ENCODE data around the gene NID1. TPM values are rescaled to one million over a fixed set of nuclear protein-coding genes. Genes with fewer than 3 reads are reported as not detected.

The NID1 gene
- total RNA-seq, 1 experiment from 2014 or later: 19.2 TPM

DNA sequence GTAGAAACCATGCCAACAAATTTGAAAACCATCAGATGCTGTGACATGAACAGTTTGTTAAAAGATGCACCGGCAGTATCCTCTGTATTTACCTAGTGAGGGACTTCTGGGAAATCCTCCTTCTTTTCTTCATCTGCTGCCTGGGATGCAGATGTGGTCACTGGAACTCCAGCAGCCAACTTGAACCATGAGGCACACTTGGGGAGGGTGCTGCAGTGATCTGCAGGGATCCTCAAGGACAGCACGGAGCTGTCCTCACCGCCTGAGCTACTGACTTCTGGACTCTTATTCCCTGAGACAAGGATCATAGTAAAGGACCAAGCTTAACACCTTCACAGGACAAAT is 19.5 kb upstream of the NID1 start (continued):
- TF ChIP-seq, protein P1, sequence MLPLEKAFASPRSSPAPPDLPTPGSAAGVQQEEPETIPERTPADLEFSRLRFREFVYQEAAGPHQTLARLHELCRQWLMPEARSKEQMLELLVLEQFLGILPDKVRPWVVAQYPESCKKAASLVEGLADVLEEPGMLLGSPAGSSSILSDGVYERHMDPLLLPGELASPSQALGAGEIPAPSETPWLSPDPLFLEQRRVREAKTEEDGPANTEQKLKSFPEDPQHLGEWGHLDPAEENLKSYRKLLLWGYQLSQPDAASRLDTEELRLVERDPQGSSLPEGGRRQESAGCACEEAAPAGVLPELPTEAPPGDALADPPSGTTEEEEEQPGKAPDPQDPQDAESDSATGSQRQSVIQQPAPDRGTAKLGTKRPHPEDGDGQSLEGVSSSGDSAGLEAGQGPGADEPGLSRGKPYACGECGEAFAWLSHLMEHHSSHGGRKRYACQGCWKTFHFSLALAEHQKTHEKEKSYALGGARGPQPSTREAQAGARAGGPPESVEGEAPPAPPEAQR (CRISPR knock-in tag; IDR thresholded peaks at IDR 0.05): no peak
- TF ChIP-seq NFYB (CRISPR knock-in tag; conservative IDR thresholded peaks at IDR 0.05; ENCODE audit: low read depth) (no peak), SP1 (CRISPR knock-in tag; conservative IDR thresholded peaks at IDR 0.05) (no peak), SOX15 (CRISPR knock-in tag; IDR thresholded peaks at IDR 0.05) (no peak), ZNF396 (CRISPR knock-in tag; IDR thresholded peaks at IDR 0.05; ENCODE audit: borderline replicate concordance) (no peak), FOXK1 (CRISPR knock-in tag; IDR thresholded peaks at IDR 0.05) (no peak), FOXJ3 (CRISPR knock-in tag; IDR thresholded peaks at IDR 0.05; ENCODE audit: borderline replicate concordance) (no peak), ETV6 (CRISPR knock-in tag; IDR thresholded peaks at IDR 0.05) (no peak), EMX1 (CRISPR knock-in tag; IDR thresholded peaks at IDR 0.05) (no peak), RORB (CRISPR knock-in tag; IDR thresholded peaks at IDR 0.05) (no peak), NR1H2 (CRISPR knock-in tag; IDR thresholded peaks at IDR 0.05) (no peak)
- TF ChIP-seq, protein P2, sequence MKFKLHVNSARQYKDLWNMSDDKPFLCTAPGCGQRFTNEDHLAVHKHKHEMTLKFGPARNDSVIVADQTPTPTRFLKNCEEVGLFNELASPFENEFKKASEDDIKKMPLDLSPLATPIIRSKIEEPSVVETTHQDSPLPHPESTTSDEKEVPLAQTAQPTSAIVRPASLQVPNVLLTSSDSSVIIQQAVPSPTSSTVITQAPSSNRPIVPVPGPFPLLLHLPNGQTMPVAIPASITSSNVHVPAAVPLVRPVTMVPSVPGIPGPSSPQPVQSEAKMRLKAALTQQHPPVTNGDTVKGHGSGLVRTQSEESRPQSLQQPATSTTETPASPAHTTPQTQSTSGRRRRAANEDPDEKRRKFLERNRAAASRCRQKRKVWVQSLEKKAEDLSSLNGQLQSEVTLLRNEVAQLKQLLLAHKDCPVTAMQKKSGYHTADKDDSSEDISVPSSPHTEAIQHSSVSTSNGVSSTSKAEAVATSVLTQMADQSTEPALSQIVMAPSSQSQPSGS (CRISPR knock-in tag; IDR thresholded peaks at IDR 0.05; ENCODE audit: borderline replicate concordance, low read depth): no peak
- TF ChIP-seq, protein P3, sequence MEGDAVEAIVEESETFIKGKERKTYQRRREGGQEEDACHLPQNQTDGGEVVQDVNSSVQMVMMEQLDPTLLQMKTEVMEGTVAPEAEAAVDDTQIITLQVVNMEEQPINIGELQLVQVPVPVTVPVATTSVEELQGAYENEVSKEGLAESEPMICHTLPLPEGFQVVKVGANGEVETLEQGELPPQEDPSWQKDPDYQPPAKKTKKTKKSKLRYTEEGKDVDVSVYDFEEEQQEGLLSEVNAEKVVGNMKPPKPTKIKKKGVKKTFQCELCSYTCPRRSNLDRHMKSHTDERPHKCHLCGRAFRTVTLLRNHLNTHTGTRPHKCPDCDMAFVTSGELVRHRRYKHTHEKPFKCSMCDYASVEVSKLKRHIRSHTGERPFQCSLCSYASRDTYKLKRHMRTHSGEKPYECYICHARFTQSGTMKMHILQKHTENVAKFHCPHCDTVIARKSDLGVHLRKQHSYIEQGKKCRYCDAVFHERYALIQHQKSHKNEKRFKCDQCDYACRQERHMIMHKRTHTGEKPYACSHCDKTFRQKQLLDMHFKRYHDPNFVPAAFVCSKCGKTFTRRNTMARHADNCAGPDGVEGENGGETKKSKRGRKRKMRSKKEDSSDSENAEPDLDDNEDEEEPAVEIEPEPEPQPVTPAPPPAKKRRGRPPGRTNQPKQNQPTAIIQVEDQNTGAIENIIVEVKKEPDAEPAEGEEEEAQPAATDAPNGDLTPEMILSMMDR (IDR thresholded peaks at IDR 0.05): no peak

DNA sequence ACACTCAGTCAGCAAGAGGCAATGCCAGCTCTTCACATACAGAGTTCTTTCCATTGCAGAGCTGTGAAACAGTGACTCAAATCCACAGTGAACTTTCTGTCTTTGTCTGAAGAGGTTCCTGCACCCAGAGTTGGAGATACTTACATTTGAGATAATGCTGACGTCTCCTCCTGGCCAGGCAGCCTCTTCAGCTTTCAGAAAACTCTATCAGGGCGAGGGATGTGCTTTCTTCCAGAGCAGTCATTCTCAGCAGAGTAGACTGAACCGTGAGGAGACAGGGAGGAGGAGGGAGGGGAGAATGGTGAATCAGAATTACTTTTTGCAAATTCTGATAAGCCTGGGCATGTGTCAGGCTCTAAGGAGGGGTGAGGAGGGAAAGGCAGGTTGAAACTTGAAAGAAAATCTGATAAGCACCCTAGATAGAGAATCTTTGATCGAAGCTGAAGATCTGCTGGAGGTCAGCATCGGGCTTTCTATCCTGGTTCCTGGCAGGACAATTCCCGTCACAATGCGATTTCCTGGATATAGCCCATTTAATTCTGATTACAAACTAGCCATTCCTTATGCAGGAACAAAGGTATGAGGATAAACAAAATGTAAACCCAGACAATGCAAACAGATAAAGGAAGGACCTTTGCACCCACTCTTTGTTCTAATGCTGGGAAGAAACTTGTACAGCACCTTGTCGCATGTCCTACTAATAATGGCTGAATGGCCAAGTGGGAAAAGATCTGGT is 18.9 kb upstream of the NID1 start:
- Mint-ChIP-seq H3K27me3 (ENCODE audit: low read depth) (no peaks in the 10 kb centered on the region; the same call in 1 of the 2 replicates), H3K27ac (no peak overlapping the region), H3K9me3 (peaks cover 3% of the 10 kb centered on the region; the same call in 1 of the 2 replicates), H3K4me1 (peaks cover 5% of the 10 kb centered on the region; the same call in 1 of the 2 replicates), H3K36me3 (no peaks in the 10 kb centered on the region), H3K4me3 (no peak overlapping the region)
- CTCF ChIA-PET: no interaction called here
- no peak for DNase-seq (ENCODE audit: low spot score)
- no peak for TF ChIP-seq JUN (CRISPR knock-in tag; IDR thresholded peaks at IDR 0.05)
- no peak for TF ChIP-seq CREB1 (CRISPR knock-in tag; IDR thresholded peaks at IDR 0.05)
- TF ChIP-seq GTF2I (CRISPR knock-in tag; conservative IDR thresholded peaks at IDR 0.05): no peak
- TF ChIP-seq ELF4 (CRISPR knock-in tag; IDR thresholded peaks at IDR 0.05; ENCODE audit: low read depth): no peak
- no peak for TF ChIP-seq ESRRA (CRISPR knock-in tag; IDR thresholded peaks at IDR 0.05; ENCODE audit: borderline replicate concordance)
- TF ChIP-seq MXD4 (CRISPR knock-in tag; IDR thresholded peaks at IDR 0.05; ENCODE audit: borderline replicate concordance): no peak
- TF ChIP-seq, protein P4, sequence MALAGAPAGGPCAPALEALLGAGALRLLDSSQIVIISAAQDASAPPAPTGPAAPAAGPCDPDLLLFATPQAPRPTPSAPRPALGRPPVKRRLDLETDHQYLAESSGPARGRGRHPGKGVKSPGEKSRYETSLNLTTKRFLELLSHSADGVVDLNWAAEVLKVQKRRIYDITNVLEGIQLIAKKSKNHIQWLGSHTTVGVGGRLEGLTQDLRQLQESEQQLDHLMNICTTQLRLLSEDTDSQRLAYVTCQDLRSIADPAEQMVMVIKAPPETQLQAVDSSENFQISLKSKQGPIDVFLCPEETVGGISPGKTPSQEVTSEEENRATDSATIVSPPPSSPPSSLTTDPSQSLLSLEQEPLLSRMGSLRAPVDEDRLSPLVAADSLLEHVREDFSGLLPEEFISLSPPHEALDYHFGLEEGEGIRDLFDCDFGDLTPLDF (CRISPR knock-in tag; IDR thresholded peaks at IDR 0.05): no peak
- no peak for TF ChIP-seq GRHL2 (CRISPR knock-in tag; IDR thresholded peaks at IDR 0.05; ENCODE audit: insufficient replicate concordance, severe bottlenecking)
- TF ChIP-seq ZBTB21 (CRISPR knock-in tag; IDR thresholded peaks at IDR 0.05; ENCODE audit: borderline replicate concordance): no peak
- no peak for TF ChIP-seq EMX1 (CRISPR knock-in tag; IDR thresholded peaks at IDR 0.05)
- TF ChIP-seq, protein P5, sequence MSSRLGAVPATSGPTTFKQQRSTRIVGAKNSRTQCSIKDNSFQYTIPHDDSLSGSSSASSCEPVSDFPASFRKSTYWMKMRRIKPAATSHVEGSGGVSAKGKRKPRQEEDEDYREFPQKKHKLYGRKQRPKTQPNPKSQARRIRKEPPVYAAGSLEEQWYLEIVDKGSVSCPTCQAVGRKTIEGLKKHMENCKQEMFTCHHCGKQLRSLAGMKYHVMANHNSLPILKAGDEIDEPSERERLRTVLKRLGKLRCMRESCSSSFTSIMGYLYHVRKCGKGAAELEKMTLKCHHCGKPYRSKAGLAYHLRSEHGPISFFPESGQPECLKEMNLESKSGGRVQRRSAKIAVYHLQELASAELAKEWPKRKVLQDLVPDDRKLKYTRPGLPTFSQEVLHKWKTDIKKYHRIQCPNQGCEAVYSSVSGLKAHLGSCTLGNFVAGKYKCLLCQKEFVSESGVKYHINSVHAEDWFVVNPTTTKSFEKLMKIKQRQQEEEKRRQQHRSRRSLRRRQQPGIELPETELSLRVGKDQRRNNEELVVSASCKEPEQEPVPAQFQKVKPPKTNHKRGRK (CRISPR knock-in tag; IDR thresholded peaks at IDR 0.05; ENCODE audit: borderline replicate concordance): no peak
- TF ChIP-seq JAZF1 (CRISPR knock-in tag; IDR thresholded peaks at IDR 0.05): no peak
- ATAC-seq: no peak
- POLR2A ChIA-PET: no interaction called here
